Kasumi-1 (cell line): ENCODE data around the gene UQCRFS1.
A peak's percentile ranks its signal among the peaks of the same experiment; 100 is the strongest.
"Not testable (repeated sequence)": the region's sequence is repeated elsewhere in the genome, so short reads cannot be mapped to it uniquely, and the experiment has no call there.

Experiments
- DNase-seq, 2 experiments: peaks; one replicate each; lab custom pipeline; 2025; lab: John Stamatoyannopoulos, UW

UQCRFS1 gene

GRCh38 chr19:29212648-29213573 lies at the start of gene UQCRFS1:
Gene UQCRFS1 (minus strand): TSS chr19:29213151. CDS start chr19:29213118, 33 bp downstream.
- DNase-seq = peak; percentile 90 to 94

GRCh38 chr19:29262085-29262484 lies 49.1 kb upstream of the UQCRFS1 start:
- no peak for DNase-seq

- DNase-seq = peak; percentile 6 to 24
Measured at GRCh38 chr19:29260477-29261317, 47.7 kb upstream of the UQCRFS1 start.

- DNase-seq = no peak
Measured at GRCh38 chr19:29259867-29260281, 46.9 kb upstream of the UQCRFS1 start.

- peak in 1 of 2 experiments; percentile 20 for DNase-seq
Measured at GRCh38 chr19:29259153-29259552, 46.2 kb upstream of the UQCRFS1 start.

- no peak for DNase-seq
Measured at GRCh38 chr19:29256516-29256915, 43.6 kb upstream of the UQCRFS1 start.

GRCh38 chr19:29255912-29256311 lies 43.0 kb upstream of the UQCRFS1 start:
- DNase-seq = no peak

- DNase-seq = no peak
Measured at GRCh38 chr19:29255006-29255405, 42.1 kb upstream of the UQCRFS1 start.

- DNase-seq = not testable (repeated sequence)
Measured at GRCh38 chr19:29249798-29250197, 36.8 kb upstream of the UQCRFS1 start.

- no peak for DNase-seq
Measured at GRCh38 chr19:29248332-29248844, 35.4 kb upstream of the UQCRFS1 start.

- no peak for DNase-seq
Measured at GRCh38 chr19:29247872-29248271, 34.9 kb upstream of the UQCRFS1 start.

- no peak for DNase-seq
Measured at GRCh38 chr19:29247471-29247870, 34.5 kb upstream of the UQCRFS1 start.

- no peak for DNase-seq
Measured at GRCh38 chr19:29247051-29247450, 34.1 kb upstream of the UQCRFS1 start.

GRCh38 chr19:29245215-29245614 lies 32.3 kb upstream of the UQCRFS1 start:
- no peak for DNase-seq

GRCh38 chr19:29241324-29241723 lies 28.4 kb upstream of the UQCRFS1 start:
- no peak for DNase-seq

- no peak for DNase-seq
Measured at GRCh38 chr19:29239213-29239776, 26.3 kb upstream of the UQCRFS1 start.

- DNase-seq = no peak
Measured at GRCh38 chr19:29233591-29233990, 20.6 kb upstream of the UQCRFS1 start.

GRCh38 chr19:29232315-29232852 lies 19.4 kb upstream of the UQCRFS1 start:
- DNase-seq = no peak

- DNase-seq = not testable (repeated sequence)
Measured at GRCh38 chr19:29231306-29231705, 18.4 kb upstream of the UQCRFS1 start.

GRCh38 chr19:29217616-29218015 lies 4.7 kb upstream of the UQCRFS1 start:
- no peak for DNase-seq

- no peak for DNase-seq
Measured at GRCh38 chr19:29216021-29216420, 3.1 kb upstream of the UQCRFS1 start.

- DNase-seq = no peak
Measured at GRCh38 chr19:29215322-29215845, 2.4 kb upstream of the UQCRFS1 start.
